CD1c-positive myeloid dendritic cell (primary cell): ENCODE data around the gene CHEK2.
"Not testable (repeated sequence)": the region's sequence is repeated elsewhere in the genome, so short reads cannot be mapped to it uniquely, and the experiment has no call there.

Source experiments
- DNase-seq: peaks from one replicate; pipeline ENCODE4 v3.0.0-alpha.2; 2016; ENCODE audit errors: extremely low spot score

CHEK2 gene

GRCh38 chr22:28741200-28741784, 328 bp downstream of the CHEK2 start:
- no peak for DNase-seq

GRCh38 chr22:28738876-28739275, 2.7 kb downstream of the CHEK2 start:
- not testable (repeated sequence) for DNase-seq

- DNase-seq, result no peak
Measured at GRCh38 chr22:28737701-28738100, 3.9 kb downstream of the CHEK2 start.

- no peak for DNase-seq
Measured at GRCh38 chr22:28736301-28737155, 5.1 kb downstream of the CHEK2 start.

GRCh38 chr22:28734393-28734792, 7.2 kb downstream of the CHEK2 start:
- no peak for DNase-seq

- no peak for DNase-seq
Measured at GRCh38 chr22:28730179-28730578, 11.4 kb downstream of the CHEK2 start.

- DNase-seq, result no peak
Measured at GRCh38 chr22:28728621-28729313, 12.9 kb downstream of the CHEK2 start.

- no peak for DNase-seq
Measured at GRCh38 chr22:28728002-28728401, 13.6 kb downstream of the CHEK2 start.

GRCh38 chr22:28718044-28718443, 23.6 kb downstream of the CHEK2 start:
- DNase-seq, result no peak

GRCh38 chr22:28716686-28717085, 24.9 kb downstream of the CHEK2 start:
- no peak for DNase-seq

- no peak for DNase-seq
Measured at GRCh38 chr22:28715611-28716010, 26.0 kb downstream of the CHEK2 start.

GRCh38 chr22:28714043-28714628, 27.5 kb downstream of the CHEK2 start:
- DNase-seq, result no peak

- DNase-seq, result no peak
Measured at GRCh38 chr22:28711820-28712777, 29.5 kb downstream of the CHEK2 start.

- no peak for DNase-seq
Measured at GRCh38 chr22:28711341-28711740, 30.3 kb downstream of the CHEK2 start.

- DNase-seq, result no peak
Measured at GRCh38 chr22:28710576-28711191, 30.9 kb downstream of the CHEK2 start.

- no peak for DNase-seq
Measured at GRCh38 chr22:28710107-28710506, 31.5 kb downstream of the CHEK2 start.

- DNase-seq, result no peak
Measured at GRCh38 chr22:28706845-28707244, 34.8 kb downstream of the CHEK2 start.

- no peak for DNase-seq
Measured at GRCh38 chr22:28703436-28703835, 38.2 kb downstream of the CHEK2 start.

- no peak for DNase-seq
Measured at GRCh38 chr22:28702891-28703290, 38.7 kb downstream of the CHEK2 start.

- not testable (repeated sequence) for DNase-seq
Measured at GRCh38 chr22:28693041-28693760, 48.4 kb downstream of the CHEK2 start.
